ENCODE data around the gene LRRC43. TPM values are rescaled to one million over a fixed set of nuclear protein-coding genes. Genes with fewer than 3 reads are reported as not detected.

Gene LRRC43
- total RNA-seq, 1 experiment from 2014 or later = 0.46 TPM

- no peak for TF ChIP-seq CTCF (conservative IDR thresholded peaks at IDR 0.05)
- Histone ChIP-seq H4K8ac (replicated peaks; ENCODE audit: insufficient read length, low read depth, low read length) (no peak overlapping the region), H4K5ac (ENCODE audit: insufficient read length, low read depth, low read length) (no peak overlapping the region), H3K4me1 (ENCODE audit: insufficient read depth, low read length) (no peaks in the 10 kb centered on the region), H4K20me1 (ENCODE audit: control insufficient read depth, insufficient read depth, insufficient read length) (no peaks in the 10 kb centered on the region), H2AK5ac (ENCODE audit: insufficient read length, low read length) (no peak overlapping the region), H2BK15ac (ENCODE audit: low read depth, low read length) (no peak overlapping the region), H3K79me1 (ENCODE audit: insufficient read depth, low read depth, low read length, poor library complexity, severe bottlenecking) (no peaks in the 10 kb centered on the region), H3K23ac (ENCODE audit: insufficient read length, low read depth, low read length) (no peak overlapping the region), H3K23me2 (ENCODE audit: insufficient read length, low read depth, low read length, poor library complexity, severe bottlenecking) (no peaks in the 10 kb centered on the region), H3K9me3 (ENCODE audit: control insufficient read depth, low read depth, low read length) (no peaks in the 10 kb centered on the region), H3K4me2 (ENCODE audit: insufficient read depth, insufficient read length, low read length) (no peak overlapping the region), H3T11ph (ENCODE audit: low read length) (no peak overlapping the region), H3K4ac (ENCODE audit: low read depth, low read length) (no peak overlapping the region), H3K79me2 (ENCODE audit: insufficient read depth, low read length) (no peaks in the 10 kb centered on the region), H2BK120ac (ENCODE audit: low read depth, low read length, poor library complexity, severe bottlenecking) (no peak overlapping the region), H3K56ac (ENCODE audit: insufficient read length, low read depth, low read length) (no peak overlapping the region), H3K14ac (ENCODE audit: insufficient read depth, low read length) (no peak overlapping the region), H3K9ac (ENCODE audit: extremely low read depth, insufficient read length, low read length) (no peak overlapping the region), H3K18ac (ENCODE audit: insufficient read length, low read depth, low read length) (no peak overlapping the region), H3K27me3 (ENCODE audit: insufficient read depth, low read length) (no peaks in the 10 kb centered on the region), H2BK12ac (ENCODE audit: insufficient read length, low read depth, low read length) (no peak overlapping the region), H2AFZ (ENCODE audit: low read length) (no peak overlapping the region), H2BK5ac (ENCODE audit: insufficient read length, low read length) (no peak overlapping the region), H3K27ac (ENCODE audit: insufficient read length, low read depth, low read length) (no peak overlapping the region), H2BK20ac (ENCODE audit: low read depth, low read length, poor library complexity, severe bottlenecking) (no peak overlapping the region), H4K91ac (ENCODE audit: insufficient read length, low read depth, low read length) (no peak overlapping the region)
- Mint-ChIP-seq H3K27ac (no peak overlapping the region; a peak in 1 of 7 replicates), H3K4me1 (no peaks in the 10 kb centered on the region), H3K9me3 (no peaks in the 10 kb centered on the region), H3K36me3 (ENCODE audit: insufficient read depth in 1 of 3, low read depth in 3 of 3) (no peaks in the 10 kb centered on the region), H3K27me3 (ENCODE audit: low read depth) (peaks cover 2% of the 10 kb centered on the region; the same call in 1 of the 2 replicates), H3K4me3 (no peak overlapping the region)
- no peak for DNase-seq
- no CpG with 5 or more reads among the region's 17 CpGs for WGBS (ENCODE audit: extremely low coverage, insufficient read length, low lambda C conversion rate)
Measured at GRCh38 chr12:122172262-122172939, 10.5 kb upstream of the LRRC43 start.
